MV-4-11 (cell line): ENCODE data around the gene TSR3.
A peak's percentile ranks its signal among the peaks of the same experiment; 100 is the strongest.

ENCODE experiments used
- DNase-seq: peaks from one replicate; lab custom pipeline; 2025; lab: John Stamatoyannopoulos, UW

Gene TSR3

DNA sequence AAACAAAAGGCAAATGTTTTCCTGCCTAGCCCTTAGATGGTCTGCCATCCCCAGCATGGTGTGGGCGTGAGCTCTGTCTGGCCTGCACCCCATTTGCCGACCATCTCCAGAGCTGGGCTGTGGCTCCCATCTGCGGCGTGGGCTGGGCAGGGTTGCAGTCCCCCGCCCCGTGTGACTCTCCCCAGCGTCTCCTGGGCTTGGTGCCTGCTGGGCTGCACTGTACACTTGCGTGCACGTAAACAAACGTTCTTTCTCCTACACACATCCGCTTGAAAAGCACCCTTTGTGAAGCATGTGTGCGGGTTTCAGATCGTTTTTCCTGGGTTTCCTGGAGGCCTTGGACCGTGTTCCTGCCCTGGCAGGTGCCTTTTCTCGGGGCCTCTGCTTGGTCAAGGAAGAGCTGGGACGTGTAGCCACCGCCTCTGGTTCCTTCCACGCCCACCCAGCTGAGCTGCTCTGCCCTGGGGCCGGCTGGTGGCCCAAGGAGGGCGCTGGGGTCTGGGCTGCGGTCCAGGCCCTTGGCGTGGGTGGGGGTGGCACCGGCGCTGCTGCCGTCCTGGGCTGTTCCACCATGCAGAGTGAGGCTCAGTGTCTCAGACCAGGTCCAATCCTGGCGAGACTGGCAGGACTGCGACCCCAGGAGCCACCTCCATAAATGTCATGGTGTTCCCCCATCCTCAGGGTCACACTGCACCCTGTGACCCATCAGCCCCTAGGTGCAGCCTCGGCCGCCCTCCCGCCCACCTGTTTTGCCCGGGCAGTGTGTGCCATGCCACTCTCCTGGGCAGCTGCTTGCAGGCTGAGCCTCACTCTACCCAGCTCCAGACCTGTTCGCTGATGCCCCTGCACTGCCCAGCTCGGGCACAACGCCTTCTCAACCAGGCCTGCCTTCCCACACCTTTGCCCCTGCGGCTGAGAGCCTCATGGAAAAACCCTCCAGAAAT lies 28.1 kb downstream of the TSR3 start:
- no peak for DNase-seq

DNA sequence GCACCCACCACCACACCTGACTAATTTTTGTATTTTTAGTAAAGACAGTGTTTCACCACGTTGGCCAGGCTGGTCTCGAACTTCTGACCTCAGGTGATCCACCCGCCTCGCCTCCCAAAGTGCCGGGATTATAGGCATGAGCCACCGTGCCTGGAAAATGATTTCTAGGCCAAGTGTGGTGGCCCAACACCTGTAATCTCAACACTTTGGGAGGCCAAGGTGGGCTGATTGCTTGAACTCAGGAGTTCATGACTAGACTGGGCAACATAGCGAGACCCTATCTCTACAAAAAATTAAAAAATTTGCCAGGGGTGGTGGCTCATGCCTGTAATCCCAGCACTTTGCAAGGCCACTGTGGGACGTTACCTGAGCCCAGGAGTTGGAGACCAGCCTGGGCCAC lies 29.3 kb downstream of the TSR3 start:
- DNase-seq: no peak

- no peak for DNase-seq
Measured at GRCh38 chr16:1320658-1321240, 30.9 kb downstream of the TSR3 start.

DNA sequence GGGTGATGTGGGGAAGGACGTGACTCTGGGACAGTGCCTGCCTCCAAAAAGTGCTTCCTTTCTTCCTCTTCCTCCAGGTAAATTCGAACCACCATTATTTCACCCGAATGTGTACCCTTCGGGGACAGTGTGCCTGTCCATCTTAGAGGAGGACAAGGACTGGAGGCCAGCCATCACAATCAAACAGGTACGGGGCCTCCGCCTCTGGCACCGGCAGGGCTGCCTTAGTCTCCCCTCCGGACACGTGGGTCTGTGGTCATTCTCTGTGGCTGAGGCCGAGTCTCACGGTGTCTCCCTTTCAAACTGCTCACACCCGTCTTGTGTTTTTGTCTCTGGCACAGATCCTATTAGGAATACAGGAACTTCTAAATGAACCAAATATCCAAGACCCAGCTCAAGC lies 31.6 kb downstream of the TSR3 start:
- DNase-seq: no peak

DNA sequence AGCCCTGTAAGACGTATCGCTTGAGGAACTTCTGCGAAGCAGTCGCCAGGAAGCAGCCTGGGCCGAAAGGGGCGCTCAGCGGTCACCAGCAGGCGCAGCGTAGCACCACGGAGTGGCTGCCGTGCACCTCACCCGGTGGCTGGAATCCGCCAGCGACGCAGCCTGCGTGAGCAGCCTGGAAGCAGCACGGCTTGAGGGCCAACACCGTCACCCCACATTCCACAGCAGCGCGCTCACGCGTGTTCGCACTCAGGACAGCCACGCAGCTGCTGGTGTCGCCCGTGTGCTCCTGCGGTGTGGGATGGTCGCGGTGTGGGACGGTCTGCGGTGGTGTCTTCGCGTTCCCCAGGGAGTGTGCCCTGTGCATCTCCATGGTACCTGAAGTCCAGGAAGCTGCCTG lies 32.6 kb downstream of the TSR3 start:
- no peak for DNase-seq

GRCh38 chr16:1318268-1318545 lies 33.5 kb downstream of the TSR3 start:
- DNase-seq: no peak

DNA sequence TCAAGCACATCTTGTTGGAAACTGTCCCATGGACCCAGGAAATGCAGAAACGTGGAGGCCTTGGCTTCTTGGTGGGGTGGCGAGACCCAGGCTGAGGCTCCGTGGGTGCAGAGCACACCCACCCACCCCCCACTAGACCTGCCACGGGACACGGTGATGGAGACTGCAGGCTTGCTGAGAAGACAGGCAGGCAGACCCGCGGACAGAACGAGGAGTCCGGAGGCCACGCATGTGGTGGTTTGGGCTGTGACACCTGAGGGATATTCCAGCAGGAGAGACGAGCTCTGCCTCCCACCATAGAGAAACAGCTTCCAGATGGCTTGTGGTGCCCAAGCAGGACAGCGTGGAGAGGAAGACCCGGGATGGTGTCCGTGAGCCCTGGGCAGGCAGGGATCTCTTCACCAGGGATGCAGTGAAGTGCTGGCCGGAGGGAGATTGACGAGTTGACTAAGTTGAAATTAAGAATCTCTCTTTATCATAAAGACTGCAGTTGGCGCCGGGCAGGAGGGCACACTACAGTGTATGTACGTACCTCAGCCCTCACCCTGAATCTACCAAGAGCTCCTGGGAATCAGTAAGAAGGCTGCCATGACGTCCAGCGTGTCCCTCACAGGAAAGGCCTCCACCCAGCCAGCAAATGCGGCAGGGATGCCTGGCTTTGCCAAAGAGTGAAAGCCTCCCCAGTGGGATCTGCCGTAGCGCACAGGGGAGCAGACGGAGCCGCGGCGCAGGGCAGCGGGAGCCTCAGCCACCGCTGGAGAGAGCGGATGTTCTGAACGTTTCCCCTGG lies 34.0 kb downstream of the TSR3 start:
- no peak for DNase-seq

GRCh38 chr16:1316033-1316405 lies 35.7 kb downstream of the TSR3 start:
- DNase-seq: no peak

DNA sequence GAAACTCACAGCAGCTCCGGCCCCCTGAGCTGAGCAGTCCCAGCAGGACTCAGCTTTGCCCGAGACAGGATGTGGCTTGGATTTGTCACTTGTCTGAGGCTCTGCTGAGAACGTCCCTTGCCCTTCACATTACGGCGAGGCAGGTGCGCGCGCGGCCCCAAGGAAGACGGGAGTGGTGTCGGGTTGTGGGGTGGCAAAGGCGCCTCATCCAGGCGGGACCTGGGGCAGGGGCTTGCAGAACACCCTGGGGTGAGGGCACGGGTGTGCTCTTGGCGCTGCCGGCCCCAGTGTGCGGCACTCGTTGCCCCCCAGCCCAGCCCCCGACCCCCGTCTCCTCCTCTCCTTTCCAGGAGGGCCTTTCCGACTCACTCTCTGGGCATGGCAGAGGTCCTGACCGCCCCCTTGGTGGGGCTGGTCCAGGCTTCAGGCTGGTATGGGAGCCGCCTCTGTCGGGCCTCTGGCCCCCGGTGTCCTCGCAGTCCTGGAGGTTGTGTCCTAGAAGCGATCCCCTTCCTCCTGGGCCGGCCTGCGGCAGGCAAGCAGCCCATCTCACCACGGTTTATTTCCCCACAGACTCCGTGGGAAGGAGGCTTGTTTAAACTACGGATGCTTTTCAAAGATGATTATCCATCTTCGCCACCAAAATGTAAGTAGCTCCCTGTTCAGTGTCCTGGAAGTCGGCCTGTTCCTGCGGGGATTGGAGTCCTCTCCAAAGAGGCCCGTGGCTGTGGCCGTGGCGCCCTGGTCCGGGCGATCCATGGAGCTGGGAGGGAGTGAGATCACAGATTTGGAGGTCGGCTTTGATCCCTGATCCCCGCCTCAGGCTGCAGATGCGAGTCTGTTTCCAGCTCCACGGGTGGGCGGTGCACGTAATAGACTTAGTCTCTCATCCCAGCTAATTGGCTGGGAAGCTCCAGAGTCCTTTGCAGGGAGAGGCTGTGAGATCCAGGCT lies 36.3 kb downstream of the TSR3 start:
- no peak for DNase-seq

- DNase-seq: no peak
Measured at GRCh38 chr16:1314399-1315068, 37.1 kb downstream of the TSR3 start.

GRCh38 chr16:1313721-1314369 lies 37.8 kb downstream of the TSR3 start:
- DNase-seq: no peak

DNA sequence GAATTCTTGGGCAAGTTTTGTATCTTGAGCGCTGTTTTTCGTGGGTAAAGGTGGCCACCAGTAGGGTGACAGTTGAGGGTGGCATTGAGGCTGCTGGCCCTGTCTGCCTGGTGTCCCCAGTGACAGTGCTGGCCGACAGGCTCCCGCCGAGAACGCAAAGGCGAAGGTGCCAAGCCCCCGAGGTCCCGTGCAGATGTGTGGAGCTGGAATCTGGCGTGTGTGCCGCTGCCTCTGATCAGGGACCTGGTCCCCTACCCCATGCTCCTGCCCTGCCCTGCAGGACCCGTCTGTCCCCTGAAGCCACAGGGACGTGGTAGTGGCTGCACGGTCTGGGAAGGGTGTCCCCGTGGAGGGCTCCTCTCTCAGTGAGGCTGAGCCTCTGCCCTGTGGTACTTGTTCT lies 38.8 kb downstream of the TSR3 start:
- DNase-seq: no peak

DNA sequence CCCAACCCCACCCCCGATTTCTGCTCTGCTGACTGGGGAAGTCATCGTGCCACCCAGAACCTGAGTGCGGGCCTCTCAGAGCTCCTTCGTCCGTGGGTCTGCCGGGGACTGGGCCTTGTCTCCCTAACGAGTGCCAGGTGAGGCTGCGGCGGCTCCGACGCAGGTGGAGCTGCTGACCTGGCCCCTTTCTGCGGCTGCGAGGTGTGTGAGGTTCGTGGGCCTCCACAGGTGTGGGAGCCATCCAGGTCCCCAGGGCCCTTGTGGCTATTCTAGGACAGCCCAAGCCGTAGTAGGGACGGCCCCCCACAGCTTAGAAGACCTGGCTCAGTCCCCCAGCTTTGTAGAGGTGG lies 39.2 kb downstream of the TSR3 start:
- no peak for DNase-seq

DNA sequence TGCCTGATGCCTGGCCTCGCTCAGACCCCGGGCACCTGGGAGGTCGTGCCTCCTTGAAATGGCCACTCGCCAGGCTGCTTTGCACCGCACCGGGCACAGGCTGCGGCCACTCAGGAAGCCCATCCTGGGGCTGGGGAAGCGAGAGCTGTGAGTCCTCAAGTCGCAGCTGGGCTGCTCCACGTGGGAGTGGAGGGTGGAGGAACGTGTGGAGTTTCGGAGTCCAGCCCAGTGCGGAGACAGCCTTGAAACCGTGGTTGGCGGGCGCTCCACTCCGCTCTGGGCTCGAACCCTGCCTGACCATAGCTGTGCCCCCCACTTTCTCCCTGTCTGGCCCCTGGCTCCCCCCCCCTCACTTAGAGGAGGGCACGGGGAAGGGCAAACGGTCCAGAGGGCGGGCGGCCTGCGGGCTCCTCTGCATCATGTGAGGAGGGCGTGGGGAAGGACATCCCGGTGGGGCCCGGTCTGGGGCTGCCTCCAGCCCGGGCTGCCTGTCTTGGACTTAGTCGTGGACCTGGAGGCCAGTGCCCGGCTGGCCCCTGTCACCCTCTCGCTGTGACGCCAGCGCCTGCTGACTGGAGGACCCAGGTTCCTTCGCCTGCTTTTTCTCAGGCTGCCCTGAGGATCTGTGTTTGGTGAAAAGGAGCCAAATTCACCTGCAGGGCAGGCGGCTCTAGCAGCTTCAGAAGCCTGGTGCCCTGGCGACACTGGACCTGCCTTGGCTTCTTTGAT lies 39.8 kb downstream of the TSR3 start:
- no peak for DNase-seq

- DNase-seq: no peak
Measured at GRCh38 chr16:1311212-1311737, 40.4 kb downstream of the TSR3 start.

DNA sequence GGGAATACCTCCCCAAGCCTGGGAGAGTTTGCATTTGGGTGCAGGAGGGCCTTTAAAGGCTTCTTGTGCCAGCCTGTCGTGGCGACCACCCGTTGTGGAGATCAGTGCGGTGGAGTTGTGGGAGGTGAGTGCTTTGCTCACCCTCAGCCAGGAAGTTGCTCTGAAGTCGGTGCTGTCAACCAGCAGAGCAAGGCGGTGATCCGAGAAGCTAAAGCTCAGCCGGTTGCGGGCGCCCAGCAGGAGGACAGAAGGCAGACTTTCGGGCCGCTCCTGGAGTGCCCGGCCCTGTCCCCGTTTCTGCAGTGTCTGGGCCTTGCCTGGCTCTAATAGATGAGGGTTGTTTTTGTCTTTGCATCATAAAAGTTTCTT lies 40.9 kb downstream of the TSR3 start:
- no peak for DNase-seq

- DNase-seq: peak; percentile 29
Measured at GRCh38 chr16:1309888-1310831, 41.5 kb downstream of the TSR3 start.

GRCh38 chr16:1308977-1309885 lies 42.4 kb downstream of the TSR3 start, which contains the start of gene UBE2I:
TSS of gene UBE2I (plus strand) at chr16:1309636. CDS start at chr16:1314031, 4,395 bp downstream.
- peak; percentile 94 for DNase-seq
